Activated CD4-positive, alpha-beta T cell treated with anti-CD3 and anti-CD28 coated beads for 4 hours (primary cell): ENCODE measurements around the gene NT5C3B.
A peak's percentile ranks its signal among the peaks of the same experiment; 100 is the strongest.
"Not testable (repeated sequence)": the region's sequence is repeated elsewhere in the genome, so short reads cannot be mapped to it uniquely, and the experiment has no call there.

Source experiments
- DNase-seq, 2 donors: peaks; one replicate each; pipeline ENCODE4 v3.0.0-alpha.2; 2020

The NT5C3B gene

GRCh38 chr17:41835800-41836549, at the start of gene NT5C3B:
NT5C3B (minus strand) TSS chr17:41836232; CDS start chr17:41836193, 39 bp downstream.
- peak; percentile 47 to 49 for DNase-seq

- no peak for DNase-seq
Observed at GRCh38 chr17:41885733-41886132, 49.7 kb upstream of the NT5C3B start.

- no peak for DNase-seq
Observed at GRCh38 chr17:41882756-41883155, 46.7 kb upstream of the NT5C3B start.

GRCh38 chr17:41880130-41880529, 44.1 kb upstream of the NT5C3B start:
- no peak for DNase-seq

GRCh38 chr17:41874293-41874670, 38.2 kb upstream of the NT5C3B start:
- not testable (repeated sequence) for DNase-seq

- no peak for DNase-seq
Observed at GRCh38 chr17:41873559-41874292, 37.7 kb upstream of the NT5C3B start.

- DNase-seq = no peak
Observed at GRCh38 chr17:41871789-41872188, 35.8 kb upstream of the NT5C3B start.

GRCh38 chr17:41870627-41871026, 34.6 kb upstream of the NT5C3B start:
- no peak for DNase-seq

GRCh38 chr17:41870097-41870496, 34.1 kb upstream of the NT5C3B start:
- DNase-seq = no peak

GRCh38 chr17:41869426-41869825, 33.4 kb upstream of the NT5C3B start:
- no peak for DNase-seq

- DNase-seq = no peak
Observed at GRCh38 chr17:41868568-41868967, 32.5 kb upstream of the NT5C3B start.

GRCh38 chr17:41865596-41865893, 29.5 kb upstream of the NT5C3B start:
- no peak for DNase-seq

GRCh38 chr17:41864836-41865595, 29.0 kb upstream of the NT5C3B start, which contains the start of gene KLHL11:
KLHL11 (minus strand) TSS chr17:41865423; CDS start chr17:41865370, 53 bp downstream.
- DNase-seq = peak; percentile 85 to 86

GRCh38 chr17:41864498-41864835, 28.4 kb upstream of the NT5C3B start:
- no peak for DNase-seq

GRCh38 chr17:41863074-41863848, 27.2 kb upstream of the NT5C3B start:
- peak; percentile 13 to 15 for DNase-seq

GRCh38 chr17:41860254-41860931, 24.4 kb upstream of the NT5C3B start:
- no peak for DNase-seq

- not testable (repeated sequence) for DNase-seq
Observed at GRCh38 chr17:41851382-41851781, 15.3 kb upstream of the NT5C3B start.

GRCh38 chr17:41849251-41849990, 13.4 kb upstream of the NT5C3B start:
- DNase-seq = no peak

- DNase-seq = no peak
Observed at GRCh38 chr17:41848788-41849187, 12.8 kb upstream of the NT5C3B start.

GRCh38 chr17:41844971-41845370, 8.9 kb upstream of the NT5C3B start:
- DNase-seq = no peak

- DNase-seq = not testable (repeated sequence)
Observed at GRCh38 chr17:41840781-41841180, 4.7 kb upstream of the NT5C3B start.

- not testable (repeated sequence) for DNase-seq
Observed at GRCh38 chr17:41839448-41839847, 3.4 kb upstream of the NT5C3B start.
